ENCODE results near the gene PGP.

The PGP gene

GRCh38 chr16:2237102-2237482 is 22.5 kb upstream of the PGP start:
- DNase-seq: no peak

- DNase-seq: peak; percentile 29
Measured at GRCh38 chr16:2236337-2237101, 21.9 kb upstream of the PGP start, which contains the start of gene DNASE1L2. Gene DNASE1L2, plus strand, starts transcription at chr16:2236444. Its CDS starts 373 bp downstream, at chr16:2236817.

GRCh38 chr16:2235695-2236336 is 21.2 kb upstream of the PGP start:
- DNase-seq: no peak

- no peak for DNase-seq
Measured at GRCh38 chr16:2235234-2235651, 20.6 kb upstream of the PGP start.

- no peak for DNase-seq
Measured at GRCh38 chr16:2234813-2235170, 20.2 kb upstream of the PGP start.

GRCh38 chr16:2233872-2234812 is 19.5 kb upstream of the PGP start:
- DNase-seq: no peak

- no peak for DNase-seq
Measured at GRCh38 chr16:2233046-2233775, 18.6 kb upstream of the PGP start.

- no peak for DNase-seq
Measured at GRCh38 chr16:2232094-2232990, 17.7 kb upstream of the PGP start.

GRCh38 chr16:2231016-2231931 is 16.6 kb upstream of the PGP start:
- DNase-seq: no peak

- no peak for DNase-seq
Measured at GRCh38 chr16:2230376-2230775, 15.7 kb upstream of the PGP start.

GRCh38 chr16:2229632-2230250 is 15.1 kb upstream of the PGP start:
- DNase-seq: no peak

- no peak for DNase-seq
Measured at GRCh38 chr16:2229091-2229490, 14.5 kb upstream of the PGP start.

- DNase-seq: no peak
Measured at GRCh38 chr16:2228161-2228824, 13.7 kb upstream of the PGP start.

- DNase-seq: no peak
Measured at GRCh38 chr16:2226918-2227317, 12.3 kb upstream of the PGP start.

GRCh38 chr16:2226245-2226793 is 11.7 kb upstream of the PGP start:
- DNase-seq: no peak

GRCh38 chr16:2223942-2224486 is 9.4 kb upstream of the PGP start:
- peak; percentile 35 for DNase-seq

GRCh38 chr16:2223221-2223941 is 8.7 kb upstream of the PGP start, which contains the start of gene E4F1:
Gene E4F1, plus strand, starts transcription at chr16:2223591. Its CDS starts 23 bp downstream, at chr16:2223614.
- DNase-seq: peak; percentile 100

GRCh38 chr16:2216330-2216729 is 1.7 kb upstream of the PGP start:
- DNase-seq: no peak

Data from fibroblast of skin of scalp (primary cell).